Activated CD8-positive, alpha-beta T cell treated with anti-CD3 and anti-CD28 coated beads for 36 hours (primary cell): ENCODE data around the gene ERGIC1. TPM values are rescaled to one million over a fixed set of nuclear protein-coding genes. Genes with fewer than 3 reads are reported as not detected.

ENCODE experiments used
- ATAC-seq: fragments of 200-7000 bp; cut with Tn5 transposase; one replicate; pipeline ENCODE4 v1.10.0; 2021; ENCODE audit warnings: mild to moderate bottlenecking, moderate library complexity
- CTCF ChIA-PET: fragments of 350-600 bp; sonication (Branson Sonifier 250); formaldehyde crosslinking; loops from one replicate; lab custom pipeline; 2021; ENCODE audit warnings: antibody characterized with exemption; lab: Charles Lee
- POLR2A ChIA-PET: fragments of 350-600 bp; sonication (Branson Sonifier 250); formaldehyde crosslinking; loops from one replicate; lab custom pipeline; 2021; ENCODE audit warnings: antibody characterized with exemption; lab: Charles Lee
- DNase-seq: peaks from one replicate; pipeline ENCODE4 v3.0.0-alpha.2; 2020
- H3K27ac Mint-ChIP-seq: one replicate; pipeline ENCODE4 v1.8.0; 2021; ENCODE audit warnings: mild to moderate bottlenecking, mixed read lengths
- H3K27me3 Mint-ChIP-seq: one replicate; pipeline ENCODE4 v1.8.0; 2021; ENCODE audit warnings: mixed read lengths
- H3K36me3 Mint-ChIP-seq: one replicate; pipeline ENCODE4 v1.8.0; 2021; ENCODE audit warnings: low read depth, mixed read lengths
- H3K4me1 Mint-ChIP-seq: one replicate; pipeline ENCODE4 v1.8.0; 2021; ENCODE audit warnings: low read depth, mixed read lengths
- H3K4me3 Mint-ChIP-seq: one replicate; pipeline ENCODE4 v1.8.0; 2021; ENCODE audit warnings: mild to moderate bottlenecking, moderate library complexity, mixed read lengths
- H3K9me3 Mint-ChIP-seq: one replicate; pipeline ENCODE4 v1.8.0; 2021; ENCODE audit warnings: mixed read lengths
- intact Hi-C: fragments of 100-400 bp; cut with micrococcal nuclease; formaldehyde crosslinking; loops from one replicate; pipeline ENCODE4 v1.10.0; 2022
- total RNA-seq, 2 experiments: library from RNA; stranded (reverse); gene quantifications; one replicate each; pipeline ENCODE4 v1.2.3, GENCODE V29; 2021
- TF ChIP-seq, protein P1 (sequence below): fragments of 200-600 bp; IDR thresholded peaks from one replicate; pipeline ENCODE4 v1.8.0; 2022; ENCODE audit warnings: antibody characterized with exemption, mild to moderate bottlenecking

The ERGIC1 gene
- total RNA-seq, 2 experiments from 2014 or later, result 56.1 to 57.0 TPM

DNA sequence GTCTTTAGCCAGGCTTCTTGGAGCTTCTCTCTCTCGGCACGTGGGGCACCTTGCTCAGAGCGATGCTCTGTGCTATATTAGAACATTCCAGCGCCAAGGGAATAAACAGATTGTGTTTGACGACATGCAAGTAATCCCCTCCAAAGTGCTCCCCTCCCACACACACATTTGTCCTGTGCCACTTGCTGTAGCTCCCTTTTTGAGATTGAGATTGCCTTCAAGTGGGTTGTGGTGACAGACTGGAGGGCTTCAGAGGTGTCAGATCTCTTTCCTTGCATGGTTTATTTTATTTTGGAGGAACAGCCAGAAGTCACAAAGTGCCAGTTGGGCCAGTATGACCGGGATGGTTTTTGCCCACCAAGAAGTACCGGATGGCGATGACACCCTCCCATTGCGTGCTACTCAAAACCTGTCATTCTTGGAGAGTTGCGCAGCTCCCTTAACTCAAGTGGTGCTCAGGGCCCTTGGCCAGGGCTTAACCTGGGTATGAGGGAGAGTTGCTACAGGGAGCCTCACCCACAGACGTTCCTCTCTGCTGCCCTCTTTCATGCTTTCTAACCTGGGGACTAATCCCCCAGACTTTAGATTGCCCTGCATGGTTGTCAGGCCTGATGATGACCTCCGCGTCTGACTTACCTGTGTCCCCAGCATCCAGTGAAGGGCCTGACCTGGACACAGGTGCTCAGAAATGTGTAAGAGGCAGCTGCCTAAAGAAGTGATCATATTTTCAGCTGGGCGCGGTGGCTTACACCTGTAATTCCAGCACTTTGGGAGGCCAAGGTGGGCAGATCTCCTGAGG lies 106.4 kb downstream of the ERGIC1 start:
- intact Hi-C loops, result loop anchor here (10.0 kb wide), 1 partner anchor 476 kb away; no protein-coding TSS in a partner anchor
- no peak overlapping the region for H3K4me3 Mint-ChIP-seq
- ChIA-PET POLR2A (no interaction called here), CTCF (interaction anchor here (0.8 to 16.4 kb wide), 5 partner anchors 8 to 228 kb away, joined by 3 to 279 read pairs (median 9); no protein-coding TSS in a partner anchor)
- no peaks in the 10 kb centered on the region for H3K4me1 Mint-ChIP-seq
- no peaks in the 10 kb centered on the region for H3K27me3 Mint-ChIP-seq
- ATAC-seq, result no peak
- H3K36me3 Mint-ChIP-seq, result peaks cover 12% of the 10 kb centered on the region
- no peaks in the 10 kb centered on the region for H3K9me3 Mint-ChIP-seq
- no peak for DNase-seq
- H3K27ac Mint-ChIP-seq, result no peak overlapping the region
- TF ChIP-seq, protein P1, sequence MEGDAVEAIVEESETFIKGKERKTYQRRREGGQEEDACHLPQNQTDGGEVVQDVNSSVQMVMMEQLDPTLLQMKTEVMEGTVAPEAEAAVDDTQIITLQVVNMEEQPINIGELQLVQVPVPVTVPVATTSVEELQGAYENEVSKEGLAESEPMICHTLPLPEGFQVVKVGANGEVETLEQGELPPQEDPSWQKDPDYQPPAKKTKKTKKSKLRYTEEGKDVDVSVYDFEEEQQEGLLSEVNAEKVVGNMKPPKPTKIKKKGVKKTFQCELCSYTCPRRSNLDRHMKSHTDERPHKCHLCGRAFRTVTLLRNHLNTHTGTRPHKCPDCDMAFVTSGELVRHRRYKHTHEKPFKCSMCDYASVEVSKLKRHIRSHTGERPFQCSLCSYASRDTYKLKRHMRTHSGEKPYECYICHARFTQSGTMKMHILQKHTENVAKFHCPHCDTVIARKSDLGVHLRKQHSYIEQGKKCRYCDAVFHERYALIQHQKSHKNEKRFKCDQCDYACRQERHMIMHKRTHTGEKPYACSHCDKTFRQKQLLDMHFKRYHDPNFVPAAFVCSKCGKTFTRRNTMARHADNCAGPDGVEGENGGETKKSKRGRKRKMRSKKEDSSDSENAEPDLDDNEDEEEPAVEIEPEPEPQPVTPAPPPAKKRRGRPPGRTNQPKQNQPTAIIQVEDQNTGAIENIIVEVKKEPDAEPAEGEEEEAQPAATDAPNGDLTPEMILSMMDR, result no peak

DNA sequence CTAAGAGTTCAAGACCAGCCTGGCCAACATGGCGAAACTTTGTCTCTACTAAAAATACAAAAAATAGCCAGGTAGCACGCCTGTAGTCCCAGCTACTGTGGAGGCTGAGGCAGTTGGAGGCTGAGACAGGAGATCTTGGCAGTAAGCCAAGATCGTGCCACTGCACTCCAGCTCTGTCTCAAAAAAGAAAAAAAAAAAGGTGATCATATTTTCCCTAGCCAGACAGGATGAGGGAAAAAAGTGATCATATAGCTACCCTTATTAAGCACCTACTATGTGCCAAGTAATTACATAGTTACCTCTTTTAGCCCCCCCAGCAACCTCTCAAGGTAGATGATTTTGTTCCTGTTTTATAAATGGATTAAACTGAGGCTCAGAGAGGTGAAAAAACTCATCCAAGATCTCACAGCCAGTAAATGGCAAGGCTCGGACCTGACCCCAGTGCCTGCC lies 107.0 kb downstream of the ERGIC1 start:
- Mint-ChIP-seq H3K36me3 (peaks cover 8% of the 10 kb centered on the region), H3K4me1 (no peaks in the 10 kb centered on the region), H3K27ac (no peak overlapping the region), H3K27me3 (no peaks in the 10 kb centered on the region), H3K9me3 (no peaks in the 10 kb centered on the region), H3K4me3 (no peak overlapping the region)
- ATAC-seq (no peak), DNase-seq (no peak)
- ChIA-PET CTCF (interaction anchor here (0.8 to 2.0 kb wide), 4 partner anchors 9 to 228 kb away, joined by 3 to 9 read pairs (median 6); no protein-coding TSS in a partner anchor), POLR2A (no interaction called here)
- TF ChIP-seq, protein P1, result no peak
- intact Hi-C loops, result loop anchor here (10.0 kb wide), 1 partner anchor 476 kb away; no protein-coding TSS in a partner anchor

DNA sequence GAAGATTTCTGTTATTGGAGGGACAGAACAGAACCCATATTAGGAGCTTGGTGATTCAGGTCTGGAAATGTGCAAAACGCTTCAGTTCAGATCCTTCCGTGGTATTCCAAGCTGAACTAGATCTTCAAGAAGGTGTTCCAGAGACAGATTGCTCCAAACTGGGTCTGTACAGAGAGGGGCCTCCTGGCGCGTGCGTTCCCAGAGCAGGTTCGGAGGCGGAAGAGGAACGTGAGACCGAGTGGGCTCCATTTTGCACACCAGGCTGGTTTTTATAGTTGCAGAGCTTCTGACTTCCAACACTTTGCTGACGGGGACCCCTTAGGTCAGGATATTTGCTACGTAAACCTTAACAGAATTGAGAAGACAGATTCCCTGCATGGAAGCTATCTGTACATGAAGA lies 108.5 kb downstream of the ERGIC1 start:
- POLR2A ChIA-PET, result interaction anchor here (1.0 kb wide), 1 partner anchor 13 kb away, joined by 3 read pairs; no protein-coding TSS in a partner anchor
- CTCF ChIA-PET, result interaction anchor here (0.7 to 1.9 kb wide), 3 partner anchors 9 to 244 kb away, joined by 3 to 5 read pairs (median 3); no protein-coding TSS in a partner anchor
- ATAC-seq (no peak), DNase-seq (no peak)
- TF ChIP-seq, protein P1, result no peak
- Mint-ChIP-seq H3K4me3 (no peak overlapping the region), H3K27me3 (no peaks in the 10 kb centered on the region), H3K9me3 (no peaks in the 10 kb centered on the region), H3K27ac (no peak overlapping the region), H3K4me1 (no peaks in the 10 kb centered on the region), H3K36me3 (peaks cover 3% of the 10 kb centered on the region)
- intact Hi-C loops, result loop anchor here (10.0 kb wide), 1 partner anchor 478 kb away; no protein-coding TSS in a partner anchor

DNA sequence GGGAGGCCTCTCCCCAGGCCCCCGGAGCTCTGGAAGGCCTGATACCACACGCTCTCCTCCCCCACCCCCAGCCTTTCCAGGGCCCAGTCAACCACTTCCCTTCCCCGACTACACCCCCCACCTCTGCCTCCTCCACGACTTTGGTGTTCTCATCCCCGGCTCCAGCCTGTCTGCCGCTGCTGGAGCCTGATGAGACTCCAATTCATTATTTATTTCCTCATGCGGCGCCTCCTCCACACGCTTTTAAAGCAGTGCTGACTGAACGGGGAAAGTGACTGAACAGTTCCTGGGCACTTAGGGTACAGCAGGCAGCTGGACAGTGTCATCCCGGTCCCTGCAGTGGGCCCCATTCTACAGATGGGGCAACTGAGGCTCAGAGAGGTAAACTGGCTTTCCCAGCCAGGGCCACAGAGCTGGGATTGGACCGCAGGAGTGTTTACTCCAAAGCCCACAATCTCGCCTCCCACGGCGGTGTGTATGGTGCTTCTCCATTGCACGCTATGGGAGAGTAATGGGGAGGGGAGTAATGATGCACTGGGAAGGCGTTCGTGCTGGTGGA lies 109.3 kb downstream of the ERGIC1 start:
- ATAC-seq (no peak), DNase-seq (no peak)
- CTCF ChIA-PET, result interaction anchor here (1.9 kb wide), 1 partner anchor 11 kb away, joined by 5 read pairs; no protein-coding TSS in a partner anchor
- no peak overlapping the region for H3K27ac Mint-ChIP-seq
- H3K4me1 Mint-ChIP-seq, result no peaks in the 10 kb centered on the region
- TF ChIP-seq, protein P1, result no peak
- H3K9me3 Mint-ChIP-seq, result no peaks in the 10 kb centered on the region
- no peak overlapping the region for H3K4me3 Mint-ChIP-seq
- intact Hi-C loops, result loop anchor here (10.0 kb wide), 1 partner anchor 479 kb away; no protein-coding TSS in a partner anchor
- H3K36me3 Mint-ChIP-seq, result peaks cover 3% of the 10 kb centered on the region
- H3K27me3 Mint-ChIP-seq, result no peaks in the 10 kb centered on the region
- POLR2A ChIA-PET, result no interaction called here
